Measurements from ENCODE around the gene RPL10. TPM values are rescaled to one million over a fixed set of nuclear protein-coding genes. Genes with fewer than 3 reads are reported as not detected.

RPL10 gene
- total and polyA plus RNA-seq, 8 donors, result 2,309 to 5,478 (median 4,751) TPM

- TF ChIP-seq CTCF (IDR thresholded peaks at IDR 0.05), result no peak
- Histone ChIP-seq H3K4me3 (peak overlapping the region in 1 of 2 donors; percentile 80), H3K27ac (peak overlapping the region; percentile 39 to 80), H3K27me3 (no peaks in the 10 kb centered on the region), H3K9me3 (no peaks in the 10 kb centered on the region), H3K36me3 (peaks cover 0 to 43% of the 10 kb centered on the region in 2 donors), H3K4me1 (peaks cover 0 to 37% of the 10 kb centered on the region in 2 donors)
- no peak for DNase-seq
- intact Hi-C loops (cut with DNase I), result no loop called here
- ATAC-seq, result no peak
Observed at GRCh38 chrX:154430916-154431315, 32.7 kb downstream of the RPL10 start.

- ATAC-seq (peak; percentile 5), DNase-seq (peak in 1 of 4 donors; percentile 71)
- Histone ChIP-seq H3K27me3 (no peaks in the 10 kb centered on the region), H3K27ac (peak overlapping the region; percentile 39 to 80), H3K9me3 (no peaks in the 10 kb centered on the region), H3K4me3 (peak overlapping the region in 1 of 2 donors; percentile 80), H3K36me3 (peaks cover 0 to 44% of the 10 kb centered on the region in 2 donors), H3K4me1 (peaks cover 0 to 41% of the 10 kb centered on the region in 2 donors)
- intact Hi-C loops (cut with DNase I), result no loop called here
- TF ChIP-seq CTCF (IDR thresholded peaks at IDR 0.05), result no peak
Observed at GRCh38 chrX:154431341-154431740, 33.2 kb downstream of the RPL10 start.

- TF ChIP-seq CTCF (IDR thresholded peaks at IDR 0.05), result no peak
- Histone ChIP-seq H3K36me3 (peaks cover 0 to 44% of the 10 kb centered on the region in 2 donors), H3K4me3 (no peak overlapping the region), H3K27ac (peak overlapping the region in 1 of 2 donors; percentile 80), H3K9me3 (no peaks in the 10 kb centered on the region), H3K27me3 (no peaks in the 10 kb centered on the region), H3K4me1 (peaks cover 0 to 37% of the 10 kb centered on the region in 2 donors)
- no peak for ATAC-seq
- DNase-seq, result no peak
- intact Hi-C loops (cut with DNase I), result no loop called here
Observed at GRCh38 chrX:154432210-154432609, 34.0 kb downstream of the RPL10 start.

- Histone ChIP-seq H3K4me3 (no peak overlapping the region), H3K27me3 (no peaks in the 10 kb centered on the region), H3K4me1 (peaks cover 0 to 35% of the 10 kb centered on the region in 2 donors), H3K36me3 (peaks cover 0 to 44% of the 10 kb centered on the region in 2 donors), H3K27ac (no peak overlapping the region), H3K9me3 (no peaks in the 10 kb centered on the region)
- intact Hi-C loops (cut with DNase I), result no loop called here
- ATAC-seq (no peak), DNase-seq (no peak)
- no peak for TF ChIP-seq CTCF (IDR thresholded peaks at IDR 0.05)
Observed at GRCh38 chrX:154433605-154434004, 35.4 kb downstream of the RPL10 start.

GRCh38 chrX:154434394-154435168 is 36.4 kb downstream of the RPL10 start:
- TF ChIP-seq CTCF (IDR thresholded peaks at IDR 0.05), result no peak
- Histone ChIP-seq H3K4me3 (no peak overlapping the region), H3K4me1 (peaks cover 0 to 40% of the 10 kb centered on the region in 2 donors), H3K27me3 (no peaks in the 10 kb centered on the region), H3K9me3 (no peaks in the 10 kb centered on the region), H3K27ac (no peak overlapping the region), H3K36me3 (peaks cover 0 to 51% of the 10 kb centered on the region in 2 donors)
- intact Hi-C loops (cut with DNase I), result no loop called here
- ATAC-seq (no peak), DNase-seq (no peak)
